ENCODE measurements around the gene SFXN5.

GRCh38 chr2:73075477-73076373 is 4.2 kb upstream of the SFXN5 start:
- TF ChIP-seq CTCF (IDR thresholded peaks at IDR 0.05) (no peak), POLR2A (IDR thresholded peaks at IDR 0.05) (no peak)

Data from heart left ventricle (tissue), 13 donors.